HG03159 (cell line): Measurements from ENCODE around the gene TTYH2.
"Not testable (repeated sequence)": the region's sequence is repeated elsewhere in the genome, so short reads cannot be mapped to it uniquely, and the experiment has no call there.

ENCODE experiments used
- ATAC-seq: cut with Tn5 transposase; IDR thresholded peaks from one replicate; pipeline ENCODE4 v1.9.1; 2021; ENCODE audit warnings: mild to moderate bottlenecking, moderate library complexity; ENCODE audit not compliant: unreplicated experiment

TTYH2 gene

DNA sequence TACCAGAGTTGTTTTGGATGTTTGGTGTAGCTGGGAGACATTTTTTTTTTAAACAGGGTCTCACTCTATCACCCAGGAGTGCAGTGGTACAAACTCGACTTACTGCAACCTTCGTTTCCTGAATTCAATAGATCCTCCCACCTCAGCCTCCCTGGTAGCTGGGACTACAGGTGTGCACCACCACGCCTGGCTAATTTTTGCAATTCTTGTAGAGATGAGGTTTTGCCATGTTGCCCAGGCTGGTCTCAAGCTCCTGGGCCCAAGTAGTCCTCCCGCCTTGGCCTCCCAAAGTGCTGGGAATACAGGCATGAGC is 68.9 kb downstream of the TTYH2 start:
- ATAC-seq, result not testable (repeated sequence)

DNA sequence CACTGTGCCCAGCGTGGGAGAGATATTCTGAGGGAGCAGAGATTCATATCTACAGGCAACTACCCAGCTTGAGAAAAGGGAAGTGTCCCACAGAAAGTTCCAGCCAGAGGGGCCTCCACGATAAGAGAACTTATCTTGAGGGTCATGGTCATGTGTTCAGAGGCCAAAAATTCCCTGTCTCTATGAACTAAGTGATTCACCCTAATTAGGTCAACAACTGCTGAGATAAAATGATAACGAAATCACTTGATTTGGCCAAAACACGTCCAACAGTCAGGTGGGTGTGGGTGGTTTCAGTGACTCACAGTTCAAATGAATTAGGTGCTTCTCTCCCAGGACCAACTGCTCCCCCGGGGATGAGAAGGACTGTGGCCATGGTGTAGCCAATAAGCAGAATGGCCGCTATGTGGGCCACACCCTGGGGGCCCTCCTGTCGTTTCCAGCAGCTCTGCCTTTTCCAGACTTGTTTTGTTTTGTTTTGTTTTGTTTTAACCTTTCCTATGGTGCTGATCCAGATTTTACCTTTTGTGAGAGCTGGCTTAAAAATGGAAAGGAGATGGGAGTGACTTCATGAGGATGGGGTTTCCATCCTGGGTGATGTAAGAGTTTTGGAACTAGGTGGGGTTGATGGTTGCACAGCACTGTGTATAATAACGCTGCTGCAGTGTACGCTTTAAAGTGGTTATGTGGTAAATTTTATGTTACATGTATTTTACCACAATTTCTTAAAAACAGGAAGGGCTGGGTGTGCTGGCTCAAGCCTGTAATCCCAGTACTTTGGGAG is 69.4 kb downstream of the TTYH2 start:
- no peak for ATAC-seq

DNA sequence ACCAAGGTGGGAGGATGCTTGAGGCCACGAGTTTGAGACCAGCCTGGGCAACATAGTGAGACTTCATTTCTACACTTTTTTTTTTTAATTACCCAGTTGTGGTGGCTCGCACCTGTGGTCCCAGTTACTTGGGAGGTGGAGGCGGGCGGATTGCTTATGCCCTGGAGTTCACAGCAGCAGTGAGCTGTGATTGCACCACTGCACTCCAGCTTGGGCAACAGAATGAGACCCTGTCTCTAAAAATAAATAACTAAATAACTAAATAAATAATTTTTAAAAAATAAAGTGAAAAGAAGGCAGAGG is 70.0 kb downstream of the TTYH2 start:
- no peak for ATAC-seq

DNA sequence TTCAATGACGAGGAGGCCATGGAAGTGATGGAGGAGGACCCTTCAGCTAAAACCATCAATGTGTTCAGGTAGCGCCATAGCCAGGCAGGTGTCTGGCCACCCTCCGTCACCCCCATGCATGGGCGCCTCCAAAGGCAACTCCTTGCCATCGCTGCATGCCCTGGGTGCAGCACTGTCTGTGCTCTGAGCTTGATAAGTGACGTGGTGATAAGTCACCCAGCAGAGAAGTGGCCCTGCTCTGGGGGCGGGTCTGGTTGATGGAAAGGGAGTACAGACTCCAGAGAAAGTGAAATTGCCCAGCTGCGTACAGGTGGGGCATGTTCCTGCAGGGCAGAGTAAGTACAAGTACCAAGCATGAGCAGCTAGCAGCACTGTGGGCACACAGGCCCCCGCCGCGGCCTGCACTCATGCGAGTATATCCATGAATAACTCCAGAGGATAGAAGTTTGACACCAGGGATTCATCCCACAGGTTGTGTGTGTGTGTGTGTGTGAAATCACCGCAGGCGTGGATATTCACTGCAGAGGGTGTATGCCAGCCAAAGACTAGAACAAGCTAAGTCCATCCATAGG is 73.7 kb downstream of the TTYH2 start:
- ATAC-seq, result no peak

DNA sequence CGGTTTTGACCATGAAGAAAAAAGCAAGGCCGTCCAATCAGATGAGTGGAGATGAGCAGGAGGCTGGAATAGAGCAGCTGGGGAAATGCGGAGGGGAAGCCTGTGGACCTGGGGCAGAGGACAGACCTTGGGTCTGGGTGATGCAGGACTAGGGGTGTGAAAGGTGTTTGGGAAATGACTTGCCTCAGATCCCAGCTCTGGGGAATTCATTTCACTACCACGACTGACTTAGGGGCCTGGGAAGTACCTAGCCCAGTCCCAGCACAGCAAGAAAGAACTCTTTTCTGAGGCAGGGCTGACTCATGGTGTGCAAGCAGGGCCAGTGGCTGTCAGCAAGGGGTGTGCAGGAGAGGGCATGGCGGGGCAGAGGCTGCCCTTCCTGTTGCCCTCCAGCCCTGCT is 75.4 kb downstream of the TTYH2 start:
- no peak for ATAC-seq

DNA sequence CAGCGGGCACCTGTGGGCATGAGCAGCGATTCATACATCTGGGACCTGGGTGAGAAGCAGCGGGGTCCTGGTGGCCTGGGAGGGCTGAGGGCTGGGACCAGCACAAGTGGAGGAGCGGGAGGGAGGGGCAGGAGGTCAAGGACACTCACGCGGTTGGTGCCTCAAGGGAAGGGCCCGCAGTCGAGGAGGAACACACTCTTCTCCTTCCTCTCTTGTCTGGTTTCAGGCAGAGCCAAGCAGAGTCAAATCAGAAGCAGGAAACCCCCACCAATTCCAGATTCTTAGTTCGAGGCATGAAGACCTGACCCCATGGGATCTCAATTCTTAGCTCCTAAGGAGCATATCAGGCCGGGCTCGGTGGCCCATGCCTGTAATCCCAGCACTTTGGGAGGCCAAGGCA is 76.3 kb downstream of the TTYH2 start:
- no peak for ATAC-seq

DNA sequence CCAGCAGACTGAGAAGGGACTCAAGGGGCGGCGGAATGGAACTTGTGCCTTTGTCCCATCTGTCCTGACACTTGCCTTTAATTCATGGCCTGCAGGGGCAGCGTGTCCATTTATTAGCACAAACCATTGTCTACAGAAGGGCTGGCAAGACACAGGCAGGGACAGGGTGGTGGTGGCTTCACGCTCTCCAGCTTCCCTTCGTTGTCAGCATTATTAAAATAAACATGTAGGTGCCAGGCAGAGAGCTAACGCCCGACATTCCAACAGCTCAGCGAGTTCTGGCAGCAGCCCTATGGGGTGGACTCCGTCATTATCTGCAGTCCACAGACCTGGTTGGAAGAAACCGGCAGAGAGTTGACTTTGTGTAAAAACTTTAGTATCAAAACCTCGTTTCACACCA is 77.0 kb downstream of the TTYH2 start:
- ATAC-seq, result no peak

DNA sequence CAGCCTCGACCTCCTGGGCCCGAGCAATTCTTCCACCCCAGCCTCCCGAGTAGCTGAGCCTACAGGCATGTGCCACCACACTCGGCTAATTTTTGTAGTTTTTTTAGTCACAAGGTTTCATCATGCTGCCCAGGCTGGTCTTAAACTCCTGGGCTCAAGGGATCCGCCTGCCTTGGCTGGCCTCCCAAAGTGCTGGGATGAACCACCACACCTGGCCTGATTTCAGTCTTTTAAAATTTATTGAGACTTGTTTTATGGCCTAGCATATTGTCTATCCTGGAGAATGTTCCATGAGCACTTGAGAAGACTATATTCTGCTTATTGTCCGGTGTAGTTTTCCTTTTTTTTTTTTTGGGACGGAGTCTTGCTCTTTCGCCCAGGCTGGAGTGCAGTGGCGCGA is 79.1 kb downstream of the TTYH2 start:
- no peak for ATAC-seq

DNA sequence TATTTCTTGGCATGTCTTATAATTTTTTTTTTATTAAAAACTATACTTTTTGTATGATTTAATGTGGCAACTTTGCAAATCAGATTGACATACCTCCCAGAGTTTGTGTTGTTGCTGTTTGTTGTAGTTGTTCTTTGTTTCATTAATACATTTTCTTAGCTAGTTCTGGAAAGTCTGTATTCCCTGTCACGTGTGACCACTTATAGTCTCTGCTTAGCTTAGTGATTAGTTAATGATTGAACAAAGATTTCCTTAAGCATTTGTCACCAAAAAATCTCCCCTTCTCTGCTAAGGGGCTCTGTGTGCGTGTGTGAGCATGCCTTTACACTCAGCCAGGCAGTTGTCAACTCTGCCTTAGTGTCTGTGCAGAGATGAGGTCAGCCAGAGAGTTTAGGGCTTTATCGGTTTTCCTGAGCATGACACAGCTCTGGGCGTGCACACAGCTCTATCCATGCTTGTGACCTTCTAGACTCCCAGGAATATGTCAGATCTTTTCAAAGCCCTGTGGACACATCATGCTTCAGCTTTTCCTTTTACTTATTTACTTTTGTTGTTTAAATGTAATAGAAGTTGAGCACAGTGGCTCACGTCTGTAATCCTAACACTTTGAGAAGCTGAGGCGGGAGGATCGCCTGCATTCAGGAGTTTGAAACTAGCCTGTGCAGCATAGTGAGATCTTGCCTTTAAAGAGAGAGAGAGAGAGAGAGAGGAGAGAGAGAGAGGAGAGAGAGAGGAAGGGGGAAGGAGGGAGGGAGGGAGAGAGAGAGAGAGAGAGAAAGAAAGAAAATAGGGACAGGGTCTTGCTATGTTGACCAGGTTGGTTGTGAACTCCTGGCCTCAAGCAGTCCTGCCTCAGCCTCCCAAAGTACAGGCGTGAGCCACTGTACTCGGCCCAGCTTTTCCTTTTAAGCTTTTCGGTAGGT is 82.5 kb downstream of the TTYH2 start:
- no peak for ATAC-seq

DNA sequence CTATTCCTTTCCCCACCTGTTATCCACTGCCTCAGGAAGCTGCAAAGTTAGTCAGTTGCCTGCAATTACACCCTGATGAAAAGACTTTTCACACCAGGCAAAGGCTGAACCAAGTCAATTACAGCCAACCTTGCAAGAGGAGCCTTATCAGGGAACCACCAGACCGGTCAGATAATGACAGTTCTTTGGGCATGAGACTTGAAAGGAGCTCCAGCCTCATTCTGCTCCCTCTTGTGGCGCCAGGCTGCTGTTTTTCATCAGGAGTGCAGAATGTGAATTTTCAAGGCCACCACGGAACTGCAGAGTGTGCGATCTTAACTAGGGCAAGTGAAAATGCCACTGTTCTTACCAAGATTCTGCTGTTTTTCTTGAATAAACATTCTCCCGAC is 83.2 kb downstream of the TTYH2 start:
- no peak for ATAC-seq

DNA sequence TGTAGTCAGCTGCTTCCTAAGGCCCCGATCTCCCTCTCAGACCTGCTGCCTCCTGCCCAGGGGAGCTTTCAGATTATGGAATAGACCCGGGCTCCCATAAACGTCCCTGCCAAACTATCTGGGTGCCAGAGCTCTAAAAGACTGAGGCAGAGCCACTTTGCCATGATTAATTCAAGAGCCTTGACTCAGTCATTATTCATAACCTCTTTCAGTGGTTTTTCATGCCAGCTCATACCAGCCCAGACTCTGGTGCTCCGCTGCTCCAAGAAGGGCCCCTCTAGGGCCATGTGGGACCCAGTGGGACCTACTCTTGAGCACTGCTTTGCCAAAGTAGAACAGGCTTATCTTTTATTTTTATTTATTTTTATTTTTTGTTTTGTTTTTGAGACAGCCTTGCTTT is 84.6 kb downstream of the TTYH2 start:
- ATAC-seq, result no peak

DNA sequence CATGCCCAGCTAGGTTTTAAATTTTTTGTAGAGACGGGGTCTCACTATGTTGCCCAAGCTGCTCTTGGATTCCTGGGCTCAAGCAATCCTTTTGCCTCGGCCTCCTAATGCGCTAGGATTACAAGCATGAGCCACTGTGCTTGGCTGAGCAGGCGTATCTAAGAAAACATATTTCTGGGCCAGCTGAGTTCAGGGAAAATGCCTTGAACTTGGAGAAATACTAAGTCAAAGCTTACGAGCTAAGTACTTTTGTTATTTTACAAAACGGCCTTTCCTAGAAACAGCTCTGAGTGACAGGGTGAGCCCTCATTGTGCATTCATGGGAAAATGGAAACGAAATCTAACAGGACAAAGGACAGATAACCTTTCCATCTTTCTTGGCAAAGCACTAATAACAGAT is 85.4 kb downstream of the TTYH2 start:
- no peak for ATAC-seq

DNA sequence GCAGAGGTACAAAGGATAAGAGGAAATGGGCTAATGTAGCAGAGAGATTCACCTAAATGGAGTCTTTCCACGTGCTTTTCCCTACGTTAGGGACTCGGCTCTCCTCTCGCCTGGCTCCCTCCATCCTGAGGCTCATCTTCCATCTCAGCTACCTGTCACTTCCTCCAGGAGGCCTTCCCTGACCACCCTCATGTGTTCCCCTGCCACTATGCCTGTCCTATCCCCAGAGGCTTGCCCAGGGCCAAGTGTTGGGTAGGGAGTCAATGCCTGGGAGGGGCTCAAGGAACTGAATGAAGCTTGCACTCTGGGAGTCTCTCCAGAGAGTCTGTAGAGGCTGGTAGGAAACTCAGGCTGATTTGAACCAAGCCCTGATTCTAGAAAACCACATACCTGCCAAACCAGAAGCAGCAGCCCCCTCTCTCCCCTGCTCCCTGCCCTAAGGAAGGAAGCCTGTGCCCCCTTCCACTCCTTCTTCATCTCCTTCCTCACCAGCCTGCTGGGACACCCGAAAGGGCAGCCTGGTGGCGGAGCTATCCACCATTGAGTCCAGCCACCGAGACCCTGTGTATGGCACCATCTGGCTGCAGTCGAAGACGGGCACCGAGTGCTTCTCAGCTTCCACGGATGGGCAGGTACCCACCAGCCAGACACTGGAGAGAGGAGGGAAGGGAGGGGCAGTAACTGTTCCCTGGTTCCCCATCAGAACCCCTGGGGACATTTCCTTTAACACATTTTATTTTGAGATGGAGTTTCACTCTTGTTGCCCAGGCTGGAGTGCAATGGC is 86.0 kb downstream of the TTYH2 start:
- ATAC-seq, result no peak

DNA sequence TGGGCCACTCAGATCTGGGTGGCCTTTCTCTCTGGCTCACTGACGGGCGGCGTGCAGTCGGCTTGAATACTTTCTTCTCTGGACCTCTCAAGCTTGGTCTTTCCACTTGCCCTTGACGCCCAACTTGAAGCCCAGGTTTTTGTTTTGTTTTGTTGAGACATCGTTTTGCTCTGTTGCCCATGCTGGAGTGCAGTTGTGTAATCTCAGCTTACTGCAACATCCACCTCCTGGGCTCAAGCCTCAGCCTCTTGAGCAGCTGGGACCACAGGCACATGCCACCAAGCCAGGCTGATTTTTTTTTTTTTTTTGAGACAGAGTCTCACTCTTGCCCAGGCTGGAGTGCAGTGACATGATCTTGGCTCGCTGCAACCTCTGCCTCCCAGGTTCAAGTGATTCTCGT is 89.9 kb downstream of the TTYH2 start:
- no peak for ATAC-seq

DNA sequence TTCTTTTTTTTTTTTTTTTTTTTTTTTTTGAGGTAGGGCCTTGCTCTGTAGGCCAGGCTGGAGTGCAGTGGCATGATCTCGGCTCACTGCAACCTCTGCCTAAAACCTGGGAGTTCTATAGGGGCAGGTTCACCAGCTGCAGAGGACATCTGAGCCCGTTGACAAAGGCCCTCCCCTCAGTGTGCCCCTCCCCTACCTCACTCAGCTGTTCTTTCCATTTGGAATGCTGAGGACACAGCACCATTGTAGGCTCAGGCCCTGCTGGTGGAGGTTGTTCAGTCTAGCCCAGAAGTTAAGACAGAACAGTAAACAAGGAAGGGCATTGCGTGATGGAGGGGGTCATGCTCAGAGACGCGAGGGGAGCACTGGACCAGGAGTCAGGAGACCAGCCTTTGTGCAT is 90.8 kb downstream of the TTYH2 start:
- no peak for ATAC-seq

DNA sequence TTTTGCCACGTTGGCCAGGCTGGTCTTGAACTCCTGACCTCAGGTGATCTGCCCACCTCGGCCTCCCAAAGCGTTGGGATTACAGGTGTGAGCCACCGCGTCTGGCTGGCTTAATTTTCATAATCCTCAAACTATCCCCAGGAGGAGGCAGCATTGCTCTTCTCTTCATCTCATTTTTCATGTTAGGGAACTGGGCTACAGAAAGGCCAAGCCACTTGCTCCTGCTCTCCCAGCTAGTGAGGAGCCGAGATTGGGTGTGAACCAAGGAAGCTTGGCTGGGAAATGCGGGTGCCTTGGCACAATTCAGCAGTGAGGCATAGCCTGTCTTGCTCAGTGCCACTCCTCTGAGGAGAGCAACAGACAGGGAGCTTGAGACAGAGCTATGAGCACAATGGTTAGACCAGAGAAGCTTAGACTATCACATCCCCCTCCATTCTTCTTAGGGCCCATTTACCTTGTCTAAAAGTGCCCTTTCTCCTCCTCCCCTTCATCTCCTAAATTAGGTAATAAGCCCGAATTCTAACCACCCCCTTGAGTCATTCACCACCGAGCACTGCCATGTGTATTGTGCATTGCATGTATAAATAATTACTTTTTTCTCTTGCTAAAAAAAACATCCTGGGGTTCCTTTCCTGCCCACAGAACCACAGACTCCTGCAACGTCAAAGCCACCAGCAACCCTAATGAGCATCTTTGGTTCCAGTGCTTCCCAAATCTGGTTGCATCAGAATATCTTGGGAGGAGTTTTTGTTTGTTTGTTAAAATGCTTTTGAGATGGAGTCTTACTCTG is 92.7 kb downstream of the TTYH2 start:
- no peak for ATAC-seq

DNA sequence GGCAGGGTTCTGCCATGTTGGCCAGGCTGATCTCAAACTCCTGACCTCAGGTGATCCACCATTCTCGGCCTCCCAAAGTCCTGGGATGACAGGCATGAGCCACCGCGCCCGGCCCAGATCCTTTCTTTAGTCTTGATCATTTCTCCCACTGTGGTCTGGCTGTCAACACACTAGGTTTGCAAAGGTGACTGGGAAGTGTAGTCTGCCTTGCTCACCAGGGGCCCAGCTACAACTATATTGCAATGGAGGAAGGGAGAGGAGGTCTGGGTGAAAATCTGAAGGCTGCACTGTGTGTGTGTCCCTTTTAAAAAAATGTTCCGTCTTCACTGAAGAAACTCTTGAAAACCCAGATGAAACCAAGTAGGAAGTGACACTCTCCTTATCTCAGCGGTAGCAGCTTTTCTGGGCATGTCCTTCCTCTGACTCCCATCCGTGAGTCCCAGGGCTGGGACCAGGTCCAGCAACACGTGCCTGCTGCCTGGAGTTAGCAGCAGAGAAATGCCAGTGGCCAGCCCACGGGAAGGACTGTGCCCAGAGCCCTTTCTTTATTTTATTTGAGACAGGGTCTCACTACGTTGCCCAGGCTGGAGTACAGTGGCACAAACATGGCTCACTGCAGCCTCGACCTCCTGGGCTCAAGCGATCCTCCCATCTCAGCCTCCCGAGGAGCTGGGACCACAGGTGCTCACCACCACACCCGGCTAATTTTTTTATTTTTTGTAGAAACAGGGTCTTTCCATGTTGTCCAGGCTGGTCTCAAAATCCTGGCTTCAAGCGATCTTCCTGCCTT is 94.8 kb downstream of the TTYH2 start:
- no peak for ATAC-seq

DNA sequence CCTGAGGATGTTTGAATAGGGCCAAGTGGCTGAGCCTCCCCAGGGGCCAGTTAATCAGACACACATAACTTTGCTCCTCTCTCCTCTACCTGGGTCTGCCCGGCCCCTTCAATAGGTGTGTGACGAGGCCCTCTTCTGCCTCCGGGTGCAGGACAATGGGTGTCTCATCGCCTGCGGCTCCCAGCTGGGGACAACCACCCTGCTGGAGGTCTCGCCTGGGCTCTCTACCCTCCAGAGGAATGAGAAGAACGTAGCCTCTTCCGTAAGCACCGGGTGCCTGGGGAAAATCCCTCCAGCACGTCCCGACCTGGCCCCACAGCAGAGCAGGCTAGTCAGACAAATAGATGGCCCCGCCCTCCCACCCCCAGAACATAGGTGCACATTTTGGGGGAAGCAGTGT is 96.5 kb downstream of the TTYH2 start:
- ATAC-seq, result no peak
